ENCODE data around the gene MICAL3.
A peak's percentile ranks its signal among the peaks of the same experiment; 100 is the strongest.

Gene MICAL3

GRCh38 chr22:17922925-17923903 is 101.1 kb downstream of the MICAL3 start:
- Histone ChIP-seq H3K27me3 (replicated peaks; ENCODE audit: control insufficient read depth, insufficient read depth, low read length) (no peaks in the 10 kb centered on the region), H3K4me3 (ENCODE audit: low read length) (peak overlapping the region; percentile 30), H3K4me1 (ENCODE audit: control insufficient read depth, insufficient read depth, low read length) (peaks cover 31% of the 10 kb centered on the region), H3K9ac (ENCODE audit: low read length) (no peak overlapping the region), H3K36me3 (ENCODE audit: control insufficient read depth, insufficient read depth, low read length, severe bottlenecking) (no peaks in the 10 kb centered on the region), H3K9me3 (ENCODE audit: control insufficient read depth, low read length) (no peaks in the 10 kb centered on the region)
- DNase-seq (ENCODE audit: low read depth) = peak; percentile 66

- Histone ChIP-seq H3K9me3 (ENCODE audit: control insufficient read depth, low read length) (no peaks in the 10 kb centered on the region), H3K9ac (ENCODE audit: low read length) (no peak overlapping the region), H3K36me3 (ENCODE audit: control insufficient read depth, insufficient read depth, low read length, severe bottlenecking) (no peaks in the 10 kb centered on the region), H3K27me3 (replicated peaks; ENCODE audit: control insufficient read depth, insufficient read depth, low read length) (no peaks in the 10 kb centered on the region), H3K4me3 (ENCODE audit: low read length) (peak overlapping the region; percentile 30), H3K4me1 (ENCODE audit: control insufficient read depth, insufficient read depth, low read length) (peaks cover 31% of the 10 kb centered on the region)
- no peak for DNase-seq (ENCODE audit: low read depth)
These were observed 102.2 kb downstream of the MICAL3 start for GRCh38 chr22:17921871-17922821.

DNA sequence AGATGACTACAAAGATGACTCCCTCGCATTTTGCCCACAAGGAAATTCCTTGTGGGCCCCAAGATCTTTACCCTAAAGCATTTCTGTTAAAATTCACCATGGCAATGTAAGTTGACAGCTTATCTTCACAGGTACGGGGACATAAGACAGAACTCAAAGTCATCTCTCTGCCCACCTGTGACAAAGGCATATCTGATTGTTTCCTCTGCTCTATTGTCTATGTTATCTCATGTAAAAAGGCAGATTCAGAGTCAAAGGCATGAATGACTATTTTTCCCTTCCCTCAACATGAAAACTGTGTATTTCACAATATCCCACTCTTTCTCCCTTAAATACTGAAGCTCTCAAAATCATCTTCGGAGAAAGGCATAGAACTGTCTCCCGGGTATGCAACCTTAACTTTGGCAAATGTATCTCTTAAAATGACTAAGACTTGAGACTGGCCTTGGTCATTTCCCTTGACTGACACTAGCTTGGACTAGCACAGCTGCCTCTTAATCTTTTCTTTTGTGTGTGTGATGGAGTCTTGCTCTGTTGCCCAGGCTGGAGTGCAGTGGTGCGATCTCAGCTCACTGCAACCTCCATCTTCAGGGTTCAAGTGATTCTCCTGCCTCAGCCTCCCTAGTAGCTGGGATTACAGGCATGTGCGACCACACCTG is 103.2 kb downstream of the MICAL3 start:
- Histone ChIP-seq H3K4me3 (ENCODE audit: low read length) (no peak overlapping the region), H3K9me3 (ENCODE audit: control insufficient read depth, low read length) (no peaks in the 10 kb centered on the region), H3K4me1 (ENCODE audit: control insufficient read depth, insufficient read depth, low read length) (peaks cover 31% of the 10 kb centered on the region)

GRCh38 chr22:17920145-17920605 is 104.2 kb downstream of the MICAL3 start:
- no peak overlapping the region for H3K4me3 ChIP-seq (ENCODE audit: low read length)

More for the DNA sequence above, 103.2 kb downstream of the MICAL3 start:
- Histone ChIP-seq H3K9ac (ENCODE audit: low read length) (no peak overlapping the region), H3K36me3 (ENCODE audit: control insufficient read depth, insufficient read depth, low read length, severe bottlenecking) (no peaks in the 10 kb centered on the region), H3K27me3 (replicated peaks; ENCODE audit: control insufficient read depth, insufficient read depth, low read length) (no peaks in the 10 kb centered on the region)
- no peak for DNase-seq (ENCODE audit: low read depth)

GRCh38 chr22:17919276-17920144 is 104.9 kb downstream of the MICAL3 start:
- Histone ChIP-seq H3K27me3 (replicated peaks; ENCODE audit: control insufficient read depth, insufficient read depth, low read length) (no peaks in the 10 kb centered on the region), H3K36me3 (ENCODE audit: control insufficient read depth, insufficient read depth, low read length, severe bottlenecking) (no peaks in the 10 kb centered on the region), H3K4me3 (ENCODE audit: low read length) (no peak overlapping the region), H3K9ac (ENCODE audit: low read length) (no peak overlapping the region), H3K4me1 (ENCODE audit: control insufficient read depth, insufficient read depth, low read length) (peaks cover 29% of the 10 kb centered on the region), H3K9me3 (ENCODE audit: control insufficient read depth, low read length) (no peaks in the 10 kb centered on the region)
- DNase-seq (ENCODE audit: low read depth) = no peak

More at GRCh38 chr22:17920145-17920605, 104.2 kb downstream of the MICAL3 start:
- Histone ChIP-seq H3K27me3 (replicated peaks; ENCODE audit: control insufficient read depth, insufficient read depth, low read length) (no peaks in the 10 kb centered on the region), H3K4me1 (ENCODE audit: control insufficient read depth, insufficient read depth, low read length) (peaks cover 31% of the 10 kb centered on the region), H3K36me3 (ENCODE audit: control insufficient read depth, insufficient read depth, low read length, severe bottlenecking) (no peaks in the 10 kb centered on the region), H3K9ac (ENCODE audit: low read length) (no peak overlapping the region), H3K9me3 (ENCODE audit: control insufficient read depth, low read length) (no peaks in the 10 kb centered on the region)
- DNase-seq (ENCODE audit: low read depth) = no peak

DNA sequence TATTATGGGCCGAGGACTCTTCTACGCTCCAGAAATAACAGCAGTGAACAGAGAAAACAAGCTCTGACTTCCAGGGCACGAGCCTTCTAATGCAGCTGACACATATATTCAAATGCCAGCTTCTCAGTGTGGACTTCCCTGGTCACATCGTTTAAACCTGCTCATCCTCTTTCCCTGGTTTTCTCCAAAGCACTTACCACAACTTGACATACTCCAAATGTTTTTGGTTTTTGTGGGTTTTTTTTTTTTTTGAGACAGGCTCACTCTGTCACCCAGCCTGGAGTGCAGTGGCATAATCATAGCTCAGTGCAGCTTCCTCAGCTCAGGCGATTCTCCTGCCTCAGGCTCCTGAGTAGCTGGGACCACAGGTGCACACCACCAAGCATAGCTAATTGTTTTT is 105.5 kb downstream of the MICAL3 start:
- peaks cover 23% of the 10 kb centered on the region for H3K4me1 ChIP-seq (ENCODE audit: control insufficient read depth, insufficient read depth, low read length)
- H3K9me3 ChIP-seq (ENCODE audit: control insufficient read depth, low read length) = no peaks in the 10 kb centered on the region
- no peak overlapping the region for H3K4me3 ChIP-seq (ENCODE audit: low read length)
- no peaks in the 10 kb centered on the region for H3K36me3 ChIP-seq (ENCODE audit: control insufficient read depth, insufficient read depth, low read length, severe bottlenecking)
- no peak for DNase-seq (ENCODE audit: low read depth)
- no peak overlapping the region for H3K9ac ChIP-seq (ENCODE audit: low read length)
- H3K27me3 ChIP-seq (replicated peaks; ENCODE audit: control insufficient read depth, insufficient read depth, low read length) = no peaks in the 10 kb centered on the region

- no peaks in the 10 kb centered on the region for H3K27me3 ChIP-seq (replicated peaks; ENCODE audit: control insufficient read depth, insufficient read depth, low read length)
- no peak overlapping the region for H3K9ac ChIP-seq (ENCODE audit: low read length)
- no peak for DNase-seq (ENCODE audit: low read depth)
- H3K4me1 ChIP-seq (ENCODE audit: control insufficient read depth, insufficient read depth, low read length) = peaks cover 17% of the 10 kb centered on the region
- no peaks in the 10 kb centered on the region for H3K9me3 ChIP-seq (ENCODE audit: control insufficient read depth, low read length)
- H3K4me3 ChIP-seq (ENCODE audit: low read length) = no peak overlapping the region
- no peaks in the 10 kb centered on the region for H3K36me3 ChIP-seq (ENCODE audit: control insufficient read depth, insufficient read depth, low read length, severe bottlenecking)
These were observed 106.8 kb downstream of the MICAL3 start for GRCh38 chr22:17917490-17917983.

DNA sequence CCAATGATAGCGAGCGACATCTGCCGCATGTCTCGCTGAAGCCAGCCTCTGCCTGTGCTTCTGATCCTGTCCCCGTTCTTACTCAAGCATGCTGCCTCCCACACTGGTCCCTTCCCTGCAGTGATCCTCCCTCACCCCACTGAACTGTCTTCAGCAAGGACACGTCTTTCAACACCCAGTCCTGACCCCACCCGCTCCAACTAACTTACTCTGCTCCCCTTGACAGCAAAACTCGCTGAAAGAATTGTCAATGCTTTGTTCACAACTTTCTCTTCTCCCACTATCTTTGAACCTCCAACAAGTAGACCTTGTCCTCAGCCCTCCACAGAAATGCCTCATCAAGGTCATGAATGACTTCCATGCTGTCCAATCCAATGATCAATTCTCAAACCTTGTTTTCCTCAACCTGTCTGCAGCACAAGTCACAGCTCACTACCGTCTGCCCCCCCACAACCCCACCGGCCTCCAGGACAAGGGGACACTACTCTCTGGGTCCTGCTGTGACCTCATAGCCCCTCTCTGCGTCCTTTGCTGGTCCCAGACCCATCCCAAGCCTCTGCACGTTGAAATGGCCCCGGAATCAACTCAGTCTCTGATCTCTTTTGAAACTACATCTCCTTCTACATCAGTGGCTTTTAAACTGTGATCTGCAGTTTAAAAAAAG is 108.0 kb downstream of the MICAL3 start:
- Histone ChIP-seq H3K4me3 (ENCODE audit: low read length) (no peak overlapping the region), H3K36me3 (ENCODE audit: control insufficient read depth, insufficient read depth, low read length, severe bottlenecking) (no peaks in the 10 kb centered on the region), H3K4me1 (ENCODE audit: control insufficient read depth, insufficient read depth, low read length) (peaks cover 10% of the 10 kb centered on the region), H3K27me3 (replicated peaks; ENCODE audit: control insufficient read depth, insufficient read depth, low read length) (no peaks in the 10 kb centered on the region), H3K9me3 (ENCODE audit: control insufficient read depth, low read length) (no peaks in the 10 kb centered on the region), H3K9ac (ENCODE audit: low read length) (no peak overlapping the region)
- no peak for DNase-seq (ENCODE audit: low read depth)

DNA sequence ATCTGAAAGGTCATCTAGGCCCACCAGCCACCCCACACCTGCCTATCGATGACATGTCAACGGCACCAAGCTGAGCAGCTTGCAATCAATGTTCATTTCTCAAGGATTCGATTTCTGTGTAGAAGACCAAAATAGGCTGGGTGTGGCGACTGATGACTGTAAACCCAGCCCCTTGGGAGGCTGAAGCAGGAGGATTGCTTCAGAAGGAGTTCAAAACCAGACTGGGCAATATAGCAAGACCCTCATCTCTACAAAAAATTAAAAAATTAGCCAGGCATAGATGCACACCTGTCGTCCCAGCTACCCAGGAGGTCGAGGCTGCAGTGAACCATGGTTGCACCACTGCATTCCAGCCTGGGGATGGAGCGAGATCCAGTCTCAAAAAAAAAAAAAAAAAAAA is 108.7 kb downstream of the MICAL3 start:
- H3K9ac ChIP-seq (ENCODE audit: low read length) = no peak overlapping the region
- H3K4me3 ChIP-seq (ENCODE audit: low read length) = no peak overlapping the region
- no peak for DNase-seq (ENCODE audit: low read depth)
- H3K9me3 ChIP-seq (ENCODE audit: control insufficient read depth, low read length) = no peaks in the 10 kb centered on the region
- no peaks in the 10 kb centered on the region for H3K36me3 ChIP-seq (ENCODE audit: control insufficient read depth, insufficient read depth, low read length, severe bottlenecking)
- peaks cover 17% of the 10 kb centered on the region for H3K4me1 ChIP-seq (ENCODE audit: control insufficient read depth, insufficient read depth, low read length)
- H3K27me3 ChIP-seq (replicated peaks; ENCODE audit: control insufficient read depth, insufficient read depth, low read length) = no peaks in the 10 kb centered on the region
